ENCODE results near the gene HIGD1B.

The HIGD1B gene

GRCh38 chr17:44881145-44881544, 33.5 kb downstream of the HIGD1B start:
- peaks cover 91% of the 10 kb centered on the region for H3K36me3 ChIP-seq (ENCODE audit: insufficient read depth, low read length)

GRCh38 chr17:44884941-44885340, 37.3 kb downstream of the HIGD1B start:
- H3K9me3 ChIP-seq (ENCODE audit: low read length): no peaks in the 10 kb centered on the region
- no peak overlapping the region for H3K4me3 ChIP-seq (ENCODE audit: low read depth, low read length, poor library complexity, severe bottlenecking)
- H3K27ac ChIP-seq (ENCODE audit: low read depth, low read length, poor library complexity, severe bottlenecking): no peak overlapping the region
- H3K79me2 ChIP-seq (ENCODE audit: insufficient read depth, low read length): no peaks in the 10 kb centered on the region; the same call in 1 of the 2 replicates
- no peak overlapping the region for H3K9ac ChIP-seq (ENCODE audit: low read length)
- H2AFZ ChIP-seq (ENCODE audit: low read length): no peak overlapping the region
- no peaks in the 10 kb centered on the region for H3K9me2 ChIP-seq (ENCODE audit: low read depth, low read length)
- no peak overlapping the region for H3K4me2 ChIP-seq (ENCODE audit: low read length)
- H3F3A ChIP-seq (ENCODE audit: insufficient read depth, low read length): no peaks in the 10 kb centered on the region
- peaks cover 7% of the 10 kb centered on the region for H3K4me1 ChIP-seq (ENCODE audit: insufficient read depth, low read length, severe bottlenecking)
- TF ChIP-seq EZH2 (IDR thresholded peaks at IDR 0.05; ENCODE audit: borderline replicate concordance, low read length) (no peak), CTCF (IDR thresholded peaks at IDR 0.05; ENCODE audit: low read length) (no peak)
- H3K27me3 ChIP-seq (ENCODE audit: insufficient read depth, low read length): no peaks in the 10 kb centered on the region
- no peaks in the 10 kb centered on the region for H4K20me1 ChIP-seq (ENCODE audit: insufficient read depth, low read length)
- H3K36me3 ChIP-seq (ENCODE audit: insufficient read depth, low read length): peaks cover 65% of the 10 kb centered on the region

More at GRCh38 chr17:44881145-44881544, 33.5 kb downstream of the HIGD1B start:
- Histone ChIP-seq H3K27me3 (ENCODE audit: insufficient read depth, low read length) (no peaks in the 10 kb centered on the region), H2AFZ (ENCODE audit: low read length) (no peak overlapping the region), H3K4me3 (ENCODE audit: low read depth, low read length, poor library complexity, severe bottlenecking) (no peak overlapping the region), H3K9me3 (ENCODE audit: low read length) (no peaks in the 10 kb centered on the region), H3K9ac (ENCODE audit: low read length) (no peak overlapping the region), H3K4me1 (ENCODE audit: insufficient read depth, low read length, severe bottlenecking) (no peaks in the 10 kb centered on the region), H4K20me1 (ENCODE audit: insufficient read depth, low read length) (no peaks in the 10 kb centered on the region), H3K27ac (ENCODE audit: low read depth, low read length, poor library complexity, severe bottlenecking) (no peak overlapping the region), H3K79me2 (ENCODE audit: insufficient read depth, low read length) (no peaks in the 10 kb centered on the region), H3F3A (ENCODE audit: insufficient read depth, low read length) (no peaks in the 10 kb centered on the region), H3K4me2 (ENCODE audit: low read length) (no peak overlapping the region), H3K9me2 (ENCODE audit: low read depth, low read length) (no peaks in the 10 kb centered on the region)
- TF ChIP-seq CTCF (IDR thresholded peaks at IDR 0.05; ENCODE audit: low read length) (no peak), EZH2 (IDR thresholded peaks at IDR 0.05; ENCODE audit: borderline replicate concordance, low read length) (no peak)

GRCh38 chr17:44887016-44887415, 39.3 kb downstream of the HIGD1B start:
- Histone ChIP-seq H3K9me2 (ENCODE audit: low read depth, low read length) (no peaks in the 10 kb centered on the region), H3K9ac (ENCODE audit: low read length) (no peak overlapping the region), H4K20me1 (ENCODE audit: insufficient read depth, low read length) (no peaks in the 10 kb centered on the region), H3K4me3 (ENCODE audit: low read depth, low read length, poor library complexity, severe bottlenecking) (no peak overlapping the region), H3K36me3 (ENCODE audit: insufficient read depth, low read length) (peaks cover 50% of the 10 kb centered on the region), H3K79me2 (ENCODE audit: insufficient read depth, low read length) (peaks cover under 1% of the 10 kb centered on the region; the same call in 1 of the 2 replicates), H3K4me2 (ENCODE audit: low read length) (no peak overlapping the region), H3K4me1 (ENCODE audit: insufficient read depth, low read length, severe bottlenecking) (peaks cover 7% of the 10 kb centered on the region), H3K9me3 (ENCODE audit: low read length) (no peaks in the 10 kb centered on the region), H3K27me3 (ENCODE audit: insufficient read depth, low read length) (no peaks in the 10 kb centered on the region), H3F3A (ENCODE audit: insufficient read depth, low read length) (no peaks in the 10 kb centered on the region), H3K27ac (ENCODE audit: low read depth, low read length, poor library complexity, severe bottlenecking) (no peak overlapping the region), H2AFZ (ENCODE audit: low read length) (no peak overlapping the region)
- TF ChIP-seq EZH2 (IDR thresholded peaks at IDR 0.05; ENCODE audit: borderline replicate concordance, low read length) (no peak), CTCF (IDR thresholded peaks at IDR 0.05; ENCODE audit: low read length) (no peak)

Data from OCI-LY1 (cell line).